ENCODE data around the gene PXT1. TPM values are rescaled to one million over a fixed set of nuclear protein-coding genes. Genes with fewer than 3 reads are reported as not detected.

The PXT1 gene
- polyA plus RNA-seq, 1 donor from 2014 or later, result 0.24 TPM

DNA sequence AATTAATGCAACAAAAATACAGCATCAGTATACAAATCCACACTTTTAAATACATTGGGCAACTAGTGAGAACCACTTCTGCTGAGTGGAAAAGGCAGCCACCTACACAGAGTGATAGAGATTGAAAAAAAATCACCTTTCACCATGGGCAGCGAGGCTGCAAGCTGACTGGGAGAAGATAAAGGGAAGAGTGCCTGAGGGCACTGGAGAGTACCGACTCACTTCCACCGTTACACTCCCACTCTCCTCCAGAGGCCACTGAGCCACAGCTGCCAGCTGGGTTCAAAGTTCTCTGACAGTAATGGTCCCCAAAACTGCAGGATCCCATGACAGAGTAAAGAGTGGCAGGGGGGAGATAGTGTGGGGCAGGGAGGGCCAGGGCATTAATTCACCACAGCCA is 24.1 kb downstream of the PXT1 start:
- no peak overlapping the region for H2AFZ ChIP-seq (ENCODE audit: low read depth, low read length)
- H3K9me2 ChIP-seq (ENCODE audit: insufficient read depth, low read length), result no peaks in the 10 kb centered on the region
- no peaks in the 10 kb centered on the region for H3K36me3 ChIP-seq (ENCODE audit: insufficient read depth, low read length)
- no peak overlapping the region for H3K4me2 ChIP-seq (ENCODE audit: low read length)
- H3K27ac ChIP-seq (ENCODE audit: low read length), result no peak overlapping the region
- no peaks in the 10 kb centered on the region for H3F3A ChIP-seq (ENCODE audit: insufficient read depth, low read length, poor library complexity, severe bottlenecking)
- no peaks in the 10 kb centered on the region for H3K79me2 ChIP-seq (replicated peaks; ENCODE audit: insufficient read depth, low read length)
- no peak overlapping the region for H3K9ac ChIP-seq (ENCODE audit: low read length)
- no peaks in the 10 kb centered on the region for H3K27me3 ChIP-seq (ENCODE audit: insufficient read depth, low read depth, low read length)
- H3K9me3 ChIP-seq (ENCODE audit: low read length), result no peaks in the 10 kb centered on the region
- H4K20me1 ChIP-seq (ENCODE audit: insufficient read depth), result no peaks in the 10 kb centered on the region
- H3K4me3 ChIP-seq (ENCODE audit: low read length), result no peak overlapping the region
- TF ChIP-seq SMC3 (conservative IDR thresholded peaks at IDR 0.05; ENCODE audit: poor library complexity) (no peak), POLR2AphosphoS5 (IDR thresholded peaks at IDR 0.05) (no peak), EP300 (conservative IDR thresholded peaks at IDR 0.05; ENCODE audit: poor library complexity, severe bottlenecking) (no peak), EZH2 (IDR thresholded peaks at IDR 0.05; ENCODE audit: borderline replicate concordance, insufficient read depth, low read length, poor library complexity, severe bottlenecking) (no peak), MXI1 (conservative IDR thresholded peaks at IDR 0.05; ENCODE audit: poor library complexity, severe bottlenecking) (no peak), TAF1 (IDR thresholded peaks at IDR 0.05; ENCODE audit: low read depth) (no peak), RAD21 (conservative IDR thresholded peaks at IDR 0.05) (no peak)
- TF ChIP-seq, protein P1, sequence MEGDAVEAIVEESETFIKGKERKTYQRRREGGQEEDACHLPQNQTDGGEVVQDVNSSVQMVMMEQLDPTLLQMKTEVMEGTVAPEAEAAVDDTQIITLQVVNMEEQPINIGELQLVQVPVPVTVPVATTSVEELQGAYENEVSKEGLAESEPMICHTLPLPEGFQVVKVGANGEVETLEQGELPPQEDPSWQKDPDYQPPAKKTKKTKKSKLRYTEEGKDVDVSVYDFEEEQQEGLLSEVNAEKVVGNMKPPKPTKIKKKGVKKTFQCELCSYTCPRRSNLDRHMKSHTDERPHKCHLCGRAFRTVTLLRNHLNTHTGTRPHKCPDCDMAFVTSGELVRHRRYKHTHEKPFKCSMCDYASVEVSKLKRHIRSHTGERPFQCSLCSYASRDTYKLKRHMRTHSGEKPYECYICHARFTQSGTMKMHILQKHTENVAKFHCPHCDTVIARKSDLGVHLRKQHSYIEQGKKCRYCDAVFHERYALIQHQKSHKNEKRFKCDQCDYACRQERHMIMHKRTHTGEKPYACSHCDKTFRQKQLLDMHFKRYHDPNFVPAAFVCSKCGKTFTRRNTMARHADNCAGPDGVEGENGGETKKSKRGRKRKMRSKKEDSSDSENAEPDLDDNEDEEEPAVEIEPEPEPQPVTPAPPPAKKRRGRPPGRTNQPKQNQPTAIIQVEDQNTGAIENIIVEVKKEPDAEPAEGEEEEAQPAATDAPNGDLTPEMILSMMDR (IDR thresholded peaks at IDR 0.05; ENCODE audit: poor library complexity, severe bottlenecking), result no peak
- TF ChIP-seq, protein P2, sequence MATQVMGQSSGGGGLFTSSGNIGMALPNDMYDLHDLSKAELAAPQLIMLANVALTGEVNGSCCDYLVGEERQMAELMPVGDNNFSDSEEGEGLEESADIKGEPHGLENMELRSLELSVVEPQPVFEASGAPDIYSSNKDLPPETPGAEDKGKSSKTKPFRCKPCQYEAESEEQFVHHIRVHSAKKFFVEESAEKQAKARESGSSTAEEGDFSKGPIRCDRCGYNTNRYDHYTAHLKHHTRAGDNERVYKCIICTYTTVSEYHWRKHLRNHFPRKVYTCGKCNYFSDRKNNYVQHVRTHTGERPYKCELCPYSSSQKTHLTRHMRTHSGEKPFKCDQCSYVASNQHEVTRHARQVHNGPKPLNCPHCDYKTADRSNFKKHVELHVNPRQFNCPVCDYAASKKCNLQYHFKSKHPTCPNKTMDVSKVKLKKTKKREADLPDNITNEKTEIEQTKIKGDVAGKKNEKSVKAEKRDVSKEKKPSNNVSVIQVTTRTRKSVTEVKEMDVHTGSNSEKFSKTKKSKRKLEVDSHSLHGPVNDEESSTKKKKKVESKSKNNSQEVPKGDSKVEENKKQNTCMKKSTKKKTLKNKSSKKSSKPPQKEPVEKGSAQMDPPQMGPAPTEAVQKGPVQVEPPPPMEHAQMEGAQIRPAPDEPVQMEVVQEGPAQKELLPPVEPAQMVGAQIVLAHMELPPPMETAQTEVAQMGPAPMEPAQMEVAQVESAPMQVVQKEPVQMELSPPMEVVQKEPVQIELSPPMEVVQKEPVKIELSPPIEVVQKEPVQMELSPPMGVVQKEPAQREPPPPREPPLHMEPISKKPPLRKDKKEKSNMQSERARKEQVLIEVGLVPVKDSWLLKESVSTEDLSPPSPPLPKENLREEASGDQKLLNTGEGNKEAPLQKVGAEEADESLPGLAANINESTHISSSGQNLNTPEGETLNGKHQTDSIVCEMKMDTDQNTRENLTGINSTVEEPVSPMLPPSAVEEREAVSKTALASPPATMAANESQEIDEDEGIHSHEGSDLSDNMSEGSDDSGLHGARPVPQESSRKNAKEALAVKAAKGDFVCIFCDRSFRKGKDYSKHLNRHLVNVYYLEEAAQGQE (IDR thresholded peaks at IDR 0.05; ENCODE audit: borderline replicate concordance), result no peak

DNA sequence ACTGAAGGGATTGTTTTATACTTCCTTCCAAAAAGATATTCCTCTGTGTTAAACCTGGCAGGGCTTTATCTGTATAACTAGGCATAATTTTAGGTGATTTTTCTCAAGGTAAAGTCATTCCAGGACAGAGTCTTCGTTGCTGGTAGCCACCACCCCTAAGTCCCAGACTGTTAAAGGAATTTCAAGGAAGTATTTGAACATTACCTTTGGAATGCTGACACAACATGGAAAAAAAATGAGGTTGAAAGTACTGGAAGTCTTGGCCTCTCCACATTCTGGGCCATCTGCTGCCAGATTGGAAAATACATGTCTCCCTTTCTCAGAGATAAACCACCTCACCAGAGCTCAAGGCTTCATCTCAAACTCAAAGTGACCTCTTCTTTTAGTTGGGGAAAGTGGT is 28.2 kb downstream of the PXT1 start:
- H2AFZ ChIP-seq (ENCODE audit: low read depth, low read length), result no peak overlapping the region
- no peaks in the 10 kb centered on the region for H3K9me2 ChIP-seq (ENCODE audit: insufficient read depth, low read length)
- no peaks in the 10 kb centered on the region for H3K27me3 ChIP-seq (ENCODE audit: insufficient read depth, low read depth, low read length)
- H3F3A ChIP-seq (ENCODE audit: insufficient read depth, low read length, poor library complexity, severe bottlenecking), result no peaks in the 10 kb centered on the region
- TF ChIP-seq EZH2 (IDR thresholded peaks at IDR 0.05; ENCODE audit: borderline replicate concordance, insufficient read depth, low read length, poor library complexity, severe bottlenecking), result no peak
- no peak for TF ChIP-seq TAF1 (IDR thresholded peaks at IDR 0.05; ENCODE audit: low read depth)
- no peaks in the 10 kb centered on the region for H3K79me2 ChIP-seq (replicated peaks; ENCODE audit: insufficient read depth, low read length)
- H3K27ac ChIP-seq (ENCODE audit: low read length), result no peak overlapping the region
- no peak overlapping the region for H3K4me2 ChIP-seq (ENCODE audit: low read length)
- no peaks in the 10 kb centered on the region for H3K9me3 ChIP-seq (ENCODE audit: low read length)
- H3K36me3 ChIP-seq (ENCODE audit: insufficient read depth, low read length), result no peaks in the 10 kb centered on the region
- H3K9ac ChIP-seq (ENCODE audit: low read length), result no peak overlapping the region
- H4K20me1 ChIP-seq (ENCODE audit: insufficient read depth), result no peaks in the 10 kb centered on the region
- no peak overlapping the region for H3K4me3 ChIP-seq (ENCODE audit: low read length)
